Uterus (tissue), 4 donors: ENCODE data around the gene TMEM171. TPM values are rescaled to one million over a fixed set of nuclear protein-coding genes. Genes with fewer than 3 reads are reported as not detected.

Experiments
- DNase-seq, 2 donors: peaks; one replicate each; pipeline ENCODE4 v3.0.0-alpha.2; 2019 to 2020
- H3K27ac ChIP-seq, 2 donors: fragments of 200-600 bp; sonication (generic); 1 replicate in 1 of 2; 2 replicates in 1 of 2; pipeline ENCODE4 v1.5.1; 2016 to 2018
- H3K27me3 ChIP-seq, 2 donors: fragments of 200-600 bp; sonication (generic); one replicate each; pipeline ENCODE4 v1.5.1; 2018 to 2019; ENCODE audit warnings: control low read depth in 1 of 2
- H3K36me3 ChIP-seq, 2 donors: fragments of 200-600 bp; sonication (generic); one replicate each; pipeline ENCODE4 v1.5.1; 2019; ENCODE audit warnings: control low read depth in 1 of 2
- H3K4me1 ChIP-seq, 2 donors: fragments of 200-600 bp; sonication (generic); one replicate each; pipeline ENCODE4 v1.5.1; 2018 to 2019; ENCODE audit warnings: control low read depth in 1 of 2
- H3K4me3 ChIP-seq, 2 donors: fragments of 200-600 bp; sonication (generic); 1 replicate in 1 of 2; 2 replicates in 1 of 2; pipeline ENCODE4 v1.5.1; 2018 to 2019; ENCODE audit warnings: mild to moderate bottlenecking in 1 of 2
- H3K9me3 ChIP-seq, 2 donors: fragments of 200-600 bp; sonication (generic); one replicate each; pipeline ENCODE4 v1.5.1; 2019; ENCODE audit warnings: control low read depth in 1 of 2
- CTCF ChIP-seq, 4 experiments: fragments of 200-600 bp in 2 of 4; fragments of 450-650 bp in 2 of 4; sonication (generic) in 2 of 4; IDR thresholded peaks; one replicate each; pipeline ENCODE4 v1.5.1; 2016 to 2019; ENCODE audit warnings: antibody characterized with exemption in 4 of 4, mild to moderate bottlenecking in 2 of 4, moderate library complexity in 1 of 4
- POLR2A ChIP-seq, 2 donors: fragments of 450-650 bp; IDR thresholded peaks; one replicate each; pipeline ENCODE4 v1.6.1; 2016; ENCODE audit warnings: antibody characterized with exemption in 2 of 2, mild to moderate bottlenecking in 1 of 2, moderate library complexity in 1 of 2
- intact Hi-C: fragments of 100-400 bp; cut with DNase I; formaldehyde crosslinking; loops from one replicate; pipeline ENCODE4 v1.15.1; 2023; ENCODE audit warnings: low total_unique reads
- total RNA-seq, 4 donors: library from RNA; depleted of rRNA in 3 of 4; stranded (reverse); fragments of >200 nt in 3 of 4; gene quantifications; one replicate each; pipeline versions ENCODE4 v1.1.0 to v1.2.4, GENCODE V29; 2014 to 2023
- donor health status: DM: yes; HTN: yes; CAD: no.

Gene TMEM171
- total RNA-seq, 4 donors from 2014 or later, result not detected

- TF ChIP-seq CTCF (IDR thresholded peaks at IDR 0.05), result no peak
- no peak overlapping the region for H3K4me3 ChIP-seq
- no peak overlapping the region for H3K27ac ChIP-seq
- no peaks in the 10 kb centered on the region for H3K4me1 ChIP-seq
- no peaks in the 10 kb centered on the region for H3K9me3 ChIP-seq
- intact Hi-C loops, result no loop called here
- no peak for DNase-seq
- no peaks in the 10 kb centered on the region for H3K36me3 ChIP-seq
- no peaks in the 10 kb centered on the region for H3K27me3 ChIP-seq
Measured at GRCh38 chr5:73104326-73104725, 16.0 kb upstream of the TMEM171 start.

- Histone ChIP-seq H3K36me3 (no peaks in the 10 kb centered on the region), H3K27me3 (no peaks in the 10 kb centered on the region), H3K27ac (no peak overlapping the region), H3K4me1 (no peaks in the 10 kb centered on the region), H3K9me3 (no peaks in the 10 kb centered on the region), H3K4me3 (no peak overlapping the region)
- intact Hi-C loops, result no loop called here
- no peak for DNase-seq
- TF ChIP-seq POLR2A (IDR thresholded peaks at IDR 0.05), result no peak
- no peak for TF ChIP-seq CTCF (IDR thresholded peaks at IDR 0.05)
Measured at GRCh38 chr5:73106335-73106734, 14.0 kb upstream of the TMEM171 start.

- Histone ChIP-seq H3K9me3 (no peaks in the 10 kb centered on the region), H3K4me1 (no peaks in the 10 kb centered on the region), H3K36me3 (no peaks in the 10 kb centered on the region), H3K4me3 (no peak overlapping the region), H3K27me3 (no peaks in the 10 kb centered on the region), H3K27ac (no peak overlapping the region)
- intact Hi-C loops, result no loop called here
- no peak for DNase-seq
- TF ChIP-seq POLR2A (IDR thresholded peaks at IDR 0.05) (no peak), CTCF (IDR thresholded peaks at IDR 0.05) (no peak)
Measured at GRCh38 chr5:73110190-73110589, 10.2 kb upstream of the TMEM171 start.

- DNase-seq, result no peak
- intact Hi-C loops, result no loop called here
- no peak overlapping the region for H3K4me3 ChIP-seq
Measured at GRCh38 chr5:73111536-73111935, 8.8 kb upstream of the TMEM171 start.

GRCh38 chr5:73112359-73112758 is 8.0 kb upstream of the TMEM171 start:
- intact Hi-C loops, result no loop called here
- no peak for DNase-seq
- H3K4me1 ChIP-seq, result no peaks in the 10 kb centered on the region
- H3K27ac ChIP-seq, result no peak overlapping the region
- TF ChIP-seq POLR2A (IDR thresholded peaks at IDR 0.05) (no peak), CTCF (IDR thresholded peaks at IDR 0.05) (no peak)
- no peak overlapping the region for H3K4me3 ChIP-seq
- H3K27me3 ChIP-seq, result no peaks in the 10 kb centered on the region
- H3K9me3 ChIP-seq, result no peaks in the 10 kb centered on the region
- H3K36me3 ChIP-seq, result no peaks in the 10 kb centered on the region

More at GRCh38 chr5:73111536-73111935, 8.8 kb upstream of the TMEM171 start:
- TF ChIP-seq POLR2A (IDR thresholded peaks at IDR 0.05) (no peak), CTCF (IDR thresholded peaks at IDR 0.05) (no peak)
- H3K9me3 ChIP-seq, result no peaks in the 10 kb centered on the region
- no peaks in the 10 kb centered on the region for H3K36me3 ChIP-seq
- no peak overlapping the region for H3K27ac ChIP-seq
- no peaks in the 10 kb centered on the region for H3K4me1 ChIP-seq
- no peaks in the 10 kb centered on the region for H3K27me3 ChIP-seq
